GM19240 (cell line): ENCODE data around the gene VAV1.
"Not testable (repeated sequence)": the region's sequence is repeated elsewhere in the genome, so short reads cannot be mapped to it uniquely, and the experiment has no call there.

ENCODE experiments used
- DNase-seq: peaks from one replicate; pipeline ENCODE4 v3.0.0; 2011; ENCODE audit warnings: low spot score; ENCODE audit not compliant: insufficient read length

Gene VAV1

GRCh38 chr19:6779206-6779605 is 6.7 kb downstream of the VAV1 start:
- DNase-seq = no peak

DNA sequence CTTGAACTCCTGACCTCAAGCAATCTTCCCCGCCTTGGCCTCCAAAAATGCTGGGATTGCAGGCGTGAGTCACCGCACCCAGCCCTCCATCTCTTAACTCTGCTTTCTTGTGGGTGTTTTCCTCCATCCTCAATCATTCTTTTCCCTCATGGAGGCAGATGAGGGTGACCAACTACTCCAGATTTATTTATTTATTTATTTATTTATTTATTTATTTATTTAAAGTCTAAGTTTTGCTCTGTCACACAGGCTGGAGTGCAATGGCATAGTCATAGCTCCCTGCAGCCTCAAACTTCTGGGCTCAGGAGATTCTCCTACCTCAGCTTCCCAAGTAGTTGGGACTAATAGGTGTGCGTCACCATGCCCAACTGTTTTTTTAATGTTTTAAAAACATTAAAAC is 14.9 kb downstream of the VAV1 start:
- no peak for DNase-seq

- no peak for DNase-seq
Observed at GRCh38 chr19:6788896-6789295, 16.4 kb downstream of the VAV1 start.

DNA sequence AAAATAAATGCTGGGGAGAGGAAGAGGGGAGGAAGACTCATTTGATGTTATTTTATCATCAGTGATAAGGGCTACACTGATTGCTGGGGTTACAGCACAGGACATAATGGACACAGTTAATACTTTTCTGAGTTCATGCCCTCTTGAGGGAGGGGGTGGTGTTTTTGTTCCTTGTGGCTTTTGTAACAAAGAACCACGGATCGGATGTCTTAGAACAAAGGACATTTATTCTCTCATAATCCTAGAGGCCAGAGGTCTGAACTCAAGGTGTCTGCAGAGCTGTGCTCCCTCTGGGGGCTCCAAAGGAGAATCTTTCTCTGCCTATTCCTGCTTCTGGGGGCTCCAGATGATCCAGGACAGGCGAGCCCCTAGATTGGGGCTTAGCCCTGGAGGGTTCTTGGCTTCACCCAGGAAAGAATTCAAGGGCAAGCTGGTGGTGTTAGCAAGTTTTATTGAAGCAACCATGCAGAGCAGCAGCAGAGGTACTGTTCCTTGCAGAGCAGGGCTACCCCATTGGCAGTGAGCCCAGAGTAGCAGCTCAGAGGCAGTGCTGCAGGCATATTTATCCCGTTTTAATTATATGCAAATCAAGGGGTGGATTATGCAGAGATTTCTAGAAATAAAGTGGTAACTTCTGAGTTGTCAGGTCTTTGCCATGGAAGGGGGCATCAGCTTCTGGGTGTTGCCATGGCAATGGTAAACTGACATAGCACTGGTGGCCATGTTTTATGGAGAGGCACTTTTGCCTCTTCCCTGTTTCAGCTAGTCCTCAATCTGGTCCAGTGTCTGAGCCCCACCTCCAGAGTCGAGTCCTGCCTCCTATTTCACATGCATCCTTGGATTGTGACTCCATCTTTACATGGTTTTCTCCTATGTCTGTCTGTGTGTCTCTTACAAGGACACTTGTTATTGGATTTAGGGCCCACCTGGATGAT is 18.0 kb downstream of the VAV1 start:
- DNase-seq = no peak

DNA sequence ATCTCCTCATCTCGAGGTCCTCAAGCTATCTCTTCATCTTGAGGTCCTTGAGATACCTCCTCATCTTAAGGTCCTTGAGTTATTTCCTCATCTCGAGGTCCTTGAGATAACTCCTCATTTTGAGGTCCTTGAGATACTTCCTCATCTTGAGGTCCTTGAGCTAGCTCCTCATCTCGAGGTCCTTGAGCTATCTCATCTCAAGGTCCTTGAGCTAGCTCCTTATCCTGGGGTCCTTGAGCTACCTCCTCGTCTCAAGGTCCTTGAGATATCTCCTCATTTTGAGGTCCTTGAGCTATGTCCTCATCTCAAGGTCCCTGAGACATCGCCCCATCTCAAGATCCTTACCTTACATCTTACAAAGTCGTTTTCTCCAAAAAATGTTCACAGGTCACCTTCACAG is 18.7 kb downstream of the VAV1 start:
- no peak for DNase-seq

GRCh38 chr19:6793411-6793810 is 20.9 kb downstream of the VAV1 start:
- DNase-seq = no peak

DNA sequence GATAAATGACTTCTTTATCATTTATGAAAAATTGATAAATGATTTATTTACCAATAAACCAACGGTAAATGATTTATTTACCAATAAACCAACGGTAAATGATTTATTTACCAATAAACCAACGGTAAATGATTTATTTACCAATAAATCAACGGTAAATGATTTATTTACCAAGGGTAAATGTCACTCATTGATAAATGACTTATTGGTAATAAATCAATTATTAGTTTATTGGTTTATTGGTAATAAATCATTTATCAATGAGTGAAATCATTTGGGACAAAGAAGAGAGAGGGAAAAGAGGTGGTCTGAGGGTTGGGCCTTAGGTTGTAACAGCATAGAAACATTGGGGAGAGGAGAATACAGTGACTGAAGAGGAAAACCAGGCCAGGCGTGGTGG is 21.5 kb downstream of the VAV1 start:
- no peak for DNase-seq

DNA sequence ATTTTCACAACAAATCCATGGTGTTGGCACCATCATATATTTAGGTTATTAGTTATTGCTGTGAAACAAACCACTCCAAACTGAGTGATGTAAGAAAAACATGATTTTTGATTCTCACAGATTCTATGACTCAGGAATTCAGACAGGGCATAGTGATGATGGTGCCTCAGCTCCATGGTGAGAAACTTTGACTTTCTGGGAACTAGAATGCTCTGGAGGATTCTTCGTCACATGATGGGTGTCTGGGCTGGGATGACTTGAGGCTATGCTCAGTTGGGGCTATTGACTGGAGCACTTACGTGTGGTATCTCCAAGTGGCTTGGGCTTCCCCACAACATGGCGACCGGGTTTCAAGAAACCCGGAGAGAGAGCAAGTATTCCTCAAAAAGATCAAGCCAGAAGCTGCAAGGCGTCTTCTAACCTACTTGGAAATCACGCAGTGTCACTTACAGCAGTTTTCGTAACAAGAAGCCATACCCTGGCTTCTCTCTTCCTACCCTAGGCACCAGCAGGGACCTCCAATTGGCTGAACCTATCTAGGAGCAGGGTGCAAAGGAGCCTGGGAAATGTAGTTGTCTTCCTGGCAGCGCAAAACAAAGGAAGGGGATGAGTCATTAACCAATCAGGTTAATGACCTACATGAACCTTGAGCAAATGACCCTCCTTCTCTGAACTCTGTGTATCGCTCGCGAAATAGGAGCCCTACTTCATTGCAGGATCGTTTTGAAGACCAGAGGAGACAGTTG is 22.4 kb downstream of the VAV1 start:
- no peak for DNase-seq

DNA sequence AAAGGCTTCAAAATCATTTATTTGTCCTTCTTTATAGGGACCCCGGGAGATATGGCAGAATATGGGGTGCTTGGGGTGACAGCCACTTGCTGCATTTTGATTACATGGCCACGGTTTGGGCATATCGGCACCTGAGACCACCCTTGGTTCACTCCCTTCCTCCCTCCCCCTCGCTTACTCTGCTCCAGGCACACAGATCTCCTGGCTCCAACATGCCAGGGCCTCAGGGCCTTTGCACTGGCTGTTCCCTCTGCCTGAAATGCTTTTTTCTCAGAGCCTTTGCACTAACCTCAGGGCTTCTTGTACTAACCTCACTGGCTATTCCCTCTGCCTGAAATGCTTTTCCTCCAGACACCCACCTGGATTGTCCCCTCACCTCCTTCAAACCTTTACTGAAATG is 23.8 kb downstream of the VAV1 start:
- DNase-seq = no peak

- no peak for DNase-seq
Observed at GRCh38 chr19:6797646-6798045, 25.1 kb downstream of the VAV1 start.

DNA sequence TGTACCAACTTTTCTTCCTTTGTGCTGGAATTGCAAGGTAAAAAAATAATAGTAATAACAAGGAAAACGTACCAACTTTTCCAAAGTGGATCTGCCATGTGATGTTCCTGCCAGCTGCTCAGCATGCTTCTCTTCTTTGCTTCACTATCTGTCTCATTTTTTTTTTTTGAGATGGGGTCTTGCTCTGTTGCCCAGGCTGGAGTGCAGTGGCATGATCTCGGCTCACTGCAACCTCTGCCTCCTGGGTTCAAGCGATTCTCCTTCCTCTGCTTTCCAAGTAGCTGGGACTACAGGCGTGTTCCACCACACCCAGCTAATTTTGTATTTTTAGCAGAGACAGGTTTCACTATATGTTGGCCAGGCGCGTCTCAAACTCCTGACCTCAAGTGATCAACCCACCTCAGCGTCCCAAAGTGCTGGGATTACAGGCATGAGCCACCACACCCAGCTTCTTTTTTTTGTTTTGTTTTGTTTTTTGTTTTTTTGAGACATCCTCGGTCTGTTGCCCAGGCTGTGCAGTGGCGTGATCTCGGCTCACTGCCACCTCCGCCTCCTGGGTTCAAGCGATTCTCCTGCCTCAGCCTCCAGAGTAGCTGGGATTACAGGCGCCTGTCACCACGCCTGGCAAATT is 27.8 kb downstream of the VAV1 start:
- DNase-seq = not testable (repeated sequence)

GRCh38 chr19:6800991-6801484 is 28.5 kb downstream of the VAV1 start:
- no peak for DNase-seq

GRCh38 chr19:6801485-6802086 is 29.1 kb downstream of the VAV1 start:
- peak; percentile 51 for DNase-seq

DNA sequence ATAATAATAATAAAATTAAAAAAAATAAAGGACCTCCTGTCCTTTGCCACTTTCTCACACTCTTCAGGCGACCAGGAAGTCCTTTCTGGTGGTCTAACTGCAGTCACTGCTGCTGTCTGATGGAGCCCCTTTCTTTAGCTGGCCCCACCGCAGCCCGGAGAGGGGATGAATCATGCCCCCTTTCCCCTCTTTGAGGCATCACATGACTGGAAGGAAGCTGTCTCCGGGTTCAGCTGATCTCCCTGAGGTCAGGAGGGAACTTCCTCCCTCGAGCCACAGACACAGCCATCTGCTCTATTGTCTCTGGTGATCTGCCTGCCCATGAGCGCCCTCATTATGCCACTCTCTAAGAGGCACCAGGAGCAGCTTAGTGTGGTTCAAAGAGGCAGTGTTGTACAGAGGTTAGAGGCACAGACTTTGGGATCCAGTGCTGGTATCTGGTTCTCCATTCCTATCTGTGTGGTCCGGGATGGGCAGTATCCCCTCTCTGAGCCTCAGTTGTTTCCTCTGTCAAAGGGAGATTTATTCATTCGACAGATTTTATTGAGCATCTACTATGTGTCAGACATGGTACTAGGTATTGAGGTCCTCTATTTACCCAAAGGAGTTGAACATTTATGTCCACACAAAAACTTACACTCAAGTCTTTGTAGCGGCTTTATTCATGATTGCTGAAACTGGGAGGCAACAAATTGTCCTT is 30.0 kb downstream of the VAV1 start:
- DNase-seq = peak; percentile 27

GRCh38 chr19:6803036-6803404 is 30.5 kb downstream of the VAV1 start:
- DNase-seq = no peak

- DNase-seq = no peak
Observed at GRCh38 chr19:6806488-6806887, 34.0 kb downstream of the VAV1 start.

GRCh38 chr19:6807291-6807690 is 34.8 kb downstream of the VAV1 start:
- no peak for DNase-seq

DNA sequence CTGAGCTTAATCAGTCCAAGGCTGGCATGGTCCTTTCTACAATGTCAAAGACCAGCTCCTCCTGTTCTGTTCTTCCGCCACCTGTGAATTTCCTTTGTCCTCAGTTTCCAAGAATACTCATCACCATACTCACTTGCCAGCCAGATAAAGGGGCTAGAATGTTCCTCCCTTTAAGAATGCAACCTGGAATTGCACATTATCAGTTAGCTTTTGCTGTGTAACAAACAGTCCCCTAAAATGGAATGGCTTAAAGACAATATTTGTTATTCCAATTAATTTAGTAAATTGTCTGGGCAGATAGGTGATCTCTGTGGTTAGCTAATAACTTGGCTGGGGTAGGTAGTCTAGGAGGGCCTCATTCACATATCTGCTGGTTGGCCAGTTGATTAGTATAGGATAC is 36.0 kb downstream of the VAV1 start:
- DNase-seq = no peak

DNA sequence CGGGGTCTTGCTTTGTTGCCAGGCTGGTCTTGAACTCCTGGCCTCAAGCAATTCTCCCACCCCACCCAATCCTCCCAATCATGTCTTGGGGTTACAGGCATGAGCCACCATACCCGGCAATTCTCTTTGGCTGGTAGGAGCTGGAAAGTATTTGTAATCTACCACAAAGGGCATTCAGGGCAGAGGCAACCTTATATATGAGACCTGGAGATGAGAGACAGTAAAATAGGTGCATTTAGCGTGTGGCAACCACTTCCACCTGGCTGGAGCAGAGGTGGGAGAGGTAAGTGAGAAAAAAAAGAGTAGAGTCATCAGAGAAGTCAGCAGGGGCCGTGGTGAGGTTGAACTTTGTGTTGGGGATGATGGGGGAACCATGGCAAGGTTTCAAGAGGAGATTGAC is 36.8 kb downstream of the VAV1 start:
- DNase-seq = no peak

GRCh38 chr19:6811378-6811777 is 38.9 kb downstream of the VAV1 start:
- DNase-seq = no peak

GRCh38 chr19:6811906-6812305 is 39.4 kb downstream of the VAV1 start:
- DNase-seq = no peak
